IMR-90 (cell line): ENCODE measurements around the gene TNK2. TPM values are rescaled to one million over a fixed set of nuclear protein-coding genes. Genes with fewer than 3 reads are reported as not detected.

Source experiments
- ATAC-seq: fragments of 200-7000 bp; cut with Tn5 transposase; 2 replicates; pipeline ENCODE4 v1.9.1; 2020; ENCODE audit warnings: low read depth, mild to moderate bottlenecking, moderate library complexity
- BruUV-seq: library from RNA; stranded (reverse); fragments of 400-500 nt; replicated peaks from 2 replicates; lab custom pipeline; 2021; lab: Mats Ljungman, UMichigan
- CTCF ChIA-PET: fragments of 300-600 bp; formaldehyde crosslinking; extraction: SDS; loops from one replicate; lab custom pipeline; 2021; ENCODE audit warnings: antibody characterized with exemption; lab: Yijun Ruan, JAX
- POLR2A ChIA-PET: fragments of 300-600 bp; sonication (Branson Sonifier 250); formaldehyde crosslinking; loops from one replicate; lab custom pipeline; 2022; ENCODE audit warnings: antibody characterized with exemption; ENCODE audit not compliant: unreplicated experiment; lab: Charles Lee
- DNase-seq: peaks from one replicate; pipeline ENCODE4 v3.0.0; 2013
- H2AFZ ChIP-seq: replicated peaks from 2 replicates; pipeline ENCODE3; 2013; ENCODE audit warnings: low read length, mild to moderate bottlenecking; ENCODE audit not compliant: poor library complexity
- H2AK5ac ChIP-seq: 2 replicates; pipeline ENCODE4 v1.6.1; 2013; ENCODE audit warnings: low read depth, low read length, inconsistent platforms
- H2AK9ac ChIP-seq: replicated peaks from 2 replicates; pipeline ENCODE3; 2013; ENCODE audit warnings: mild to moderate bottlenecking, low read depth, low read length, moderate library complexity; ENCODE audit not compliant: poor library complexity
- H2BK120ac ChIP-seq: 2 replicates; pipeline ENCODE4 v1.6.1; 2013; ENCODE audit warnings: low read depth, low read length, inconsistent platforms
- H2BK15ac ChIP-seq: 3 replicates; pipeline ENCODE4 v1.6.1; 2013; ENCODE audit warnings: low read depth, low read length, inconsistent platforms
- H2BK20ac ChIP-seq: 2 replicates; pipeline ENCODE4 v1.6.1; 2013; ENCODE audit warnings: low read depth, mild to moderate bottlenecking, inconsistent platforms, low read length, moderate library complexity
- H2BK5ac ChIP-seq: 2 replicates; pipeline ENCODE4 v1.6.1; 2013; ENCODE audit warnings: mild to moderate bottlenecking, low read depth, low read length, inconsistent platforms; ENCODE audit not compliant: poor library complexity, severe bottlenecking
- H3K14ac ChIP-seq: replicated peaks from 2 replicates; pipeline ENCODE4 v1.6.1; 2013; ENCODE audit warnings: low read depth, low read length, inconsistent platforms
- H3K18ac ChIP-seq: 2 replicates; pipeline ENCODE4 v1.6.1; 2013; ENCODE audit warnings: low read depth, low read length, control low read depth
- H3K23ac ChIP-seq: 2 replicates; pipeline ENCODE4 v1.6.1; 2013; ENCODE audit warnings: low read depth, low read length, inconsistent platforms
- H3K27ac ChIP-seq: 2 replicates; pipeline ENCODE4 v1.5.1; 2013; ENCODE audit warnings: mild to moderate bottlenecking, control low read depth, low read length; ENCODE audit not compliant: insufficient read depth
- H3K27me3 ChIP-seq: 2 replicates; pipeline ENCODE4 v1.6.1; 2013; ENCODE audit warnings: low read length; ENCODE audit not compliant: control insufficient read depth, insufficient read depth
- H3K36me3 ChIP-seq: 2 replicates; pipeline ENCODE4 v1.6.1; 2013; ENCODE audit warnings: low read length, mixed read lengths; ENCODE audit not compliant: control insufficient read depth, insufficient read depth
- H3K4ac ChIP-seq: 2 replicates; pipeline ENCODE4 v1.6.1; 2013; ENCODE audit warnings: low read depth, low read length, inconsistent platforms
- H3K4me1 ChIP-seq: 2 replicates; pipeline ENCODE4 v1.6.1; 2013; ENCODE audit warnings: low read length, mixed read lengths; ENCODE audit not compliant: control insufficient read depth, insufficient read depth
- H3K4me2 ChIP-seq: 2 replicates; pipeline ENCODE4 v1.6.1; 2013; ENCODE audit warnings: low read depth, mild to moderate bottlenecking, control low read depth, low read length, moderate library complexity
- H3K4me3 ChIP-seq: 2 replicates; pipeline ENCODE4 v1.5.1; 2013; ENCODE audit warnings: low read depth, mild to moderate bottlenecking, control low read depth, low read length, moderate library complexity; ENCODE audit not compliant: insufficient read depth
- H3K56ac ChIP-seq: 2 replicates; pipeline ENCODE4 v1.6.1; 2013; ENCODE audit warnings: low read length, inconsistent platforms; ENCODE audit not compliant: insufficient read depth; ENCODE audit errors: extremely low read depth
- H3K79me1 ChIP-seq, 2 experiments: 2 replicates each; pipeline ENCODE4 v1.6.1; 2013; ENCODE audit warnings: low read length in 2 of 2, inconsistent platforms in 1 of 2, low read depth in 1 of 2
- H3K9ac ChIP-seq: 2 replicates; pipeline ENCODE4 v1.6.1; 2013; ENCODE audit warnings: low read depth, low read length, control low read depth
- H3K9me1 ChIP-seq: 2 replicates; pipeline ENCODE4 v1.6.1; 2013; ENCODE audit warnings: low read length, inconsistent platforms; ENCODE audit not compliant: insufficient read depth
- H3K9me3 ChIP-seq: 2 replicates; pipeline ENCODE4 v1.6.1; 2013; ENCODE audit warnings: low read length; ENCODE audit not compliant: control insufficient read depth, insufficient read depth
- H4K20me1 ChIP-seq: 2 replicates; pipeline ENCODE4 v1.6.1; 2013; ENCODE audit warnings: low read length, inconsistent platforms; ENCODE audit not compliant: insufficient read depth
- H4K5ac ChIP-seq: 2 replicates; pipeline ENCODE4 v1.6.1; 2013; ENCODE audit warnings: mild to moderate bottlenecking, low read depth, low read length, control low read depth
- H4K8ac ChIP-seq, 2 experiments: 2 replicates each; pipeline ENCODE4 v1.6.1; 2013; ENCODE audit warnings: low read depth in 2 of 2, low read length in 2 of 2, control low read depth in 1 of 2, inconsistent platforms in 1 of 2
- H4K91ac ChIP-seq: 2 replicates; pipeline ENCODE4 v1.6.1; 2013; ENCODE audit warnings: low read depth, low read length, inconsistent platforms; ENCODE audit not compliant: insufficient read depth
- BHLHE40 ChIP-seq: fragments of 150-350 bp; IDR thresholded peaks from 2 replicates; pipeline ENCODE4 v1.6.1; 2016; ENCODE audit warnings: mild to moderate bottlenecking, low read depth, low read length
- CEBPB ChIP-seq: IDR thresholded peaks from 2 replicates; pipeline ENCODE4 v1.6.1; 2012; ENCODE audit warnings: low read depth, low read length, improper control_type of control experiment
- CHD1 ChIP-seq: IDR thresholded peaks from 2 replicates; pipeline ENCODE4 v1.6.1; 2012; ENCODE audit warnings: low read depth, low read length, improper control_type of control experiment
- FOS ChIP-seq: fragments of 150-350 bp; IDR thresholded peaks from 2 replicates; pipeline ENCODE4 v1.6.1; 2016; ENCODE audit warnings: low read depth, low read length
- MAFK ChIP-seq: IDR thresholded peaks from 2 replicates; pipeline ENCODE4 v1.6.1; 2012; ENCODE audit warnings: low read depth, low read length, improper control_type of control experiment
- MAZ ChIP-seq: IDR thresholded peaks from 2 replicates; pipeline ENCODE4 v1.6.1; 2012; ENCODE audit warnings: low read depth, mild to moderate bottlenecking, low read length, improper control_type of control experiment, moderate library complexity, borderline replicate concordance
- MXI1 ChIP-seq: IDR thresholded peaks from 2 replicates; pipeline ENCODE4 v1.6.1; 2012; ENCODE audit warnings: low read depth, mild to moderate bottlenecking, low read length, moderate library complexity, borderline replicate concordance
- NFE2L2 ChIP-seq: fragments of 150-350 bp; IDR thresholded peaks from 2 replicates; pipeline ENCODE4 v1.6.1; 2016; ENCODE audit warnings: low read depth, mild to moderate bottlenecking, low read length
- POLR2A ChIP-seq: IDR thresholded peaks from 2 replicates; pipeline ENCODE4 v1.6.1; 2012; ENCODE audit warnings: mild to moderate bottlenecking, low read depth, low read length
- RAD21 ChIP-seq: IDR thresholded peaks from 2 replicates; pipeline ENCODE4 v1.6.1; 2012; ENCODE audit warnings: low read length, improper control_type of control experiment
- RCOR1 ChIP-seq: IDR thresholded peaks from 2 replicates; pipeline ENCODE4 v1.6.1; 2012; ENCODE audit warnings: mild to moderate bottlenecking, low read length, improper control_type of control experiment; ENCODE audit not compliant: insufficient replicate concordance
- RFX5 ChIP-seq: IDR thresholded peaks from 2 replicates; pipeline ENCODE4 v1.8.0; 2012; ENCODE audit warnings: low read depth, mild to moderate bottlenecking, low read length, moderate library complexity
- SMC3 ChIP-seq: fragments of 150-350 bp; IDR thresholded peaks from 2 replicates; pipeline ENCODE4 v1.6.1; 2016; ENCODE audit warnings: low read depth, mild to moderate bottlenecking, antibody characterized with exemption, low read length, moderate library complexity
- WGBS, 2 experiments: methylation state at CpG; one replicate each; pipeline versions ENCODE4 v1.1.5 to v1.1.7; 2013; ENCODE audit warnings: missing lambda C conversion rate in 2 of 2; ENCODE audit not compliant: insufficient read length in 1 of 2; ENCODE audit errors: extremely low coverage in 2 of 2; 5-methylcytosine and 5-hydroxymethylcytosine counted together
- dilution Hi-C: fragments of 300-500 bp; cut with HindIII; formaldehyde crosslinking; loops from one replicate; pipeline ENCODE4 v1.14.3; 2018; ENCODE audit warnings: low sequenced_read_pairs; ENCODE audit not compliant: unreplicated experiment
- in situ Hi-C: fragments of 300-500 bp; cut with MboI; formaldehyde crosslinking; loops from 3 replicates; pipeline ENCODE4 v1.14.3; 2019; ENCODE audit warnings: low sequenced_read_pairs, inconsistent platforms, mixed read lengths
- intact Hi-C: fragments of 100-400 bp; cut with micrococcal nuclease; formaldehyde crosslinking; loops from 2 replicates; pipeline ENCODE4 v1.10.0; 2022
- polyA plus RNA-seq, 3 experiments: library from polyadenylated mRNA; depleted of rRNA; stranded (reverse); fragments of >200 nt; gene quantifications; 2 replicates each; pipeline ENCODE4 v1.2.3, GENCODE V29; 2012; ENCODE audit warnings: low replicate concordance in 1 of 3
- total RNA-seq: library from RNA; depleted of rRNA; stranded (reverse); fragments of >200 nt; gene quantifications from 2 replicates; pipeline ENCODE4 v1.2.3, GENCODE V29; 2012
- TF ChIP-seq, protein P1 (sequence below): fragments of 150-350 bp; IDR thresholded peaks from 2 replicates; pipeline ENCODE4 v1.6.1; 2016; ENCODE audit warnings: low read depth, mild to moderate bottlenecking, low read length, moderate library complexity, borderline replicate concordance
- TF ChIP-seq, protein P2 (sequence below): conservative IDR thresholded peaks from 2 replicates; pipeline ENCODE4 v1.5.1; 2012; ENCODE audit warnings: mild to moderate bottlenecking, low read depth, low read length, improper control_type of control experiment
- TF ChIP-seq, protein P3 (sequence below): fragments of 150-350 bp; IDR thresholded peaks from 2 replicates; pipeline ENCODE4 v1.6.1; 2017; ENCODE audit warnings: mild to moderate bottlenecking, antibody characterized with exemption, low read length, low read depth

Gene TNK2
- total and polyA plus RNA-seq, 2 of the 4 experiments (the other 2 are of a cell fraction), result 2.2 to 13.8 TPM

DNA sequence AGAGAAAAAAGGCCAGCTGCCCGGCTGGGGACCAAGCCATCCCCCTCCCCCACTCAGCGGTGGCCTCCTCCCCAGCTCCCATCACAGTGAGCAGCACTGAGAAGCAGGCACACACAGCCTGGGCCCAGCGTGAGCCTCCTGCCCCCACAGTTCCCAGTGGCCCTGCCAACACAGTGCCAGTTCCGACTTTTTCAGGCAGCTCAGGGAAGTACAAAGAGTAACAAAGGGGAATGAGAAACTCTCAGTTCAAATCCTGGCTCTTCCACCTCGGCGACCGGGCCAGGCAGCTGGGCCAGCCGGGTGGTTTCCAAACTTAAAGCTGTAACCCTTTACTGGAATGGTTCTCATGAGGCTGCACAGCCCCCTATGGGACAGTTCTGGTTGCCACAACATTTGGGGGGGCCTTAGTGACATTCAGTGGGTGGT, 18.5 kb downstream of the TNK2 start:
- CTCF ChIA-PET, result no interaction called here
- no peak overlapping the region for H3K9ac ChIP-seq

More for the DNA sequence above, 18.5 kb downstream of the TNK2 start:
- Histone ChIP-seq H2BK20ac (no peak overlapping the region), H3K79me1 (peaks cover 23 to 57% of the 10 kb centered on the region in 2 experiments; a peak in 3 of 4 replicates), H3K27me3 (no peaks in the 10 kb centered on the region), H3K18ac (no peak overlapping the region), H2BK5ac (no peak overlapping the region), H2BK120ac (no peak overlapping the region), H2AK9ac (peak overlapping the region; percentile 68), H2AK5ac (no peak overlapping the region), H3K4me2 (no peak overlapping the region), H4K91ac (no peak overlapping the region), H4K20me1 (peaks cover 2% of the 10 kb centered on the region; the same call in 1 of the 2 replicates), H3K4me3 (no peak overlapping the region), H3K27ac (no peak overlapping the region), H2AFZ (no peak overlapping the region), H3K4ac (no peak overlapping the region), H2BK15ac (no peak overlapping the region), H4K5ac (no peak overlapping the region), H3K4me1 (peaks cover 18% of the 10 kb centered on the region), H4K8ac (no peak overlapping the region), H3K36me3 (peaks cover 9% of the 10 kb centered on the region; the same call in 1 of the 2 replicates), H3K56ac (no peak overlapping the region), H3K14ac (no peak overlapping the region), H3K9me1 (peaks cover 9% of the 10 kb centered on the region; the same call in 1 of the 2 replicates), H3K23ac (no peak overlapping the region), H3K9me3 (no peaks in the 10 kb centered on the region)
- dilution Hi-C loops (no loop called here), intact Hi-C loops (no loop called here), in situ Hi-C loops (no loop called here)
- ATAC-seq (no peak), DNase-seq (no peak)
- no CpG with 5 or more reads among the region's 8 CpGs for WGBS, 2 experiments
- POLR2A ChIA-PET, result no interaction called here
- BruUV-seq, result no TSS peak
- TF ChIP-seq, protein P1, sequence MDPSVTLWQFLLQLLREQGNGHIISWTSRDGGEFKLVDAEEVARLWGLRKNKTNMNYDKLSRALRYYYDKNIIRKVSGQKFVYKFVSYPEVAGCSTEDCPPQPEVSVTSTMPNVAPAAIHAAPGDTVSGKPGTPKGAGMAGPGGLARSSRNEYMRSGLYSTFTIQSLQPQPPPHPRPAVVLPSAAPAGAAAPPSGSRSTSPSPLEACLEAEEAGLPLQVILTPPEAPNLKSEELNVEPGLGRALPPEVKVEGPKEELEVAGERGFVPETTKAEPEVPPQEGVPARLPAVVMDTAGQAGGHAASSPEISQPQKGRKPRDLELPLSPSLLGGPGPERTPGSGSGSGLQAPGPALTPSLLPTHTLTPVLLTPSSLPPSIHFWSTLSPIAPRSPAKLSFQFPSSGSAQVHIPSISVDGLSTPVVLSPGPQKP, result no peak
- no peak for TF ChIP-seq RCOR1
- TF ChIP-seq BHLHE40, result no peak
- no peak for TF ChIP-seq POLR2A
- no peak for TF ChIP-seq RAD21
- TF ChIP-seq, protein P2, sequence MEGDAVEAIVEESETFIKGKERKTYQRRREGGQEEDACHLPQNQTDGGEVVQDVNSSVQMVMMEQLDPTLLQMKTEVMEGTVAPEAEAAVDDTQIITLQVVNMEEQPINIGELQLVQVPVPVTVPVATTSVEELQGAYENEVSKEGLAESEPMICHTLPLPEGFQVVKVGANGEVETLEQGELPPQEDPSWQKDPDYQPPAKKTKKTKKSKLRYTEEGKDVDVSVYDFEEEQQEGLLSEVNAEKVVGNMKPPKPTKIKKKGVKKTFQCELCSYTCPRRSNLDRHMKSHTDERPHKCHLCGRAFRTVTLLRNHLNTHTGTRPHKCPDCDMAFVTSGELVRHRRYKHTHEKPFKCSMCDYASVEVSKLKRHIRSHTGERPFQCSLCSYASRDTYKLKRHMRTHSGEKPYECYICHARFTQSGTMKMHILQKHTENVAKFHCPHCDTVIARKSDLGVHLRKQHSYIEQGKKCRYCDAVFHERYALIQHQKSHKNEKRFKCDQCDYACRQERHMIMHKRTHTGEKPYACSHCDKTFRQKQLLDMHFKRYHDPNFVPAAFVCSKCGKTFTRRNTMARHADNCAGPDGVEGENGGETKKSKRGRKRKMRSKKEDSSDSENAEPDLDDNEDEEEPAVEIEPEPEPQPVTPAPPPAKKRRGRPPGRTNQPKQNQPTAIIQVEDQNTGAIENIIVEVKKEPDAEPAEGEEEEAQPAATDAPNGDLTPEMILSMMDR, result no peak
- TF ChIP-seq, protein P3, sequence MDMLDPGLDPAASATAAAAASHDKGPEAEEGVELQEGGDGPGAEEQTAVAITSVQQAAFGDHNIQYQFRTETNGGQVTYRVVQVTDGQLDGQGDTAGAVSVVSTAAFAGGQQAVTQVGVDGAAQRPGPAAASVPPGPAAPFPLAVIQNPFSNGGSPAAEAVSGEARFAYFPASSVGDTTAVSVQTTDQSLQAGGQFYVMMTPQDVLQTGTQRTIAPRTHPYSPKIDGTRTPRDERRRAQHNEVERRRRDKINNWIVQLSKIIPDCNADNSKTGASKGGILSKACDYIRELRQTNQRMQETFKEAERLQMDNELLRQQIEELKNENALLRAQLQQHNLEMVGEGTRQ, result no peak
- no peak for TF ChIP-seq MAZ
- no peak for TF ChIP-seq MAFK
- no peak for TF ChIP-seq NFE2L2
- TF ChIP-seq RFX5, result no peak
- TF ChIP-seq CEBPB, result no peak
- TF ChIP-seq MXI1, result no peak
- TF ChIP-seq FOS, result no peak
- TF ChIP-seq CHD1, result no peak
- no peak for TF ChIP-seq SMC3
